Measurements from ENCODE around the gene SCLT1. TPM values are rescaled to one million over a fixed set of nuclear protein-coding genes. Genes with fewer than 3 reads are reported as not detected.

SCLT1 gene
- total and polyA plus RNA-seq, 2 of the 13 experiments (the other 11 are each of a cell fraction or from before 2014, with no cell fraction given), result 1.5 to 8.7 TPM

- no peak for TF ChIP-seq TCF7 (IDR thresholded peaks at IDR 0.05; ENCODE audit: low read depth)
- TF ChIP-seq CENPBD1 (CRISPR knock-in tag; IDR thresholded peaks at IDR 0.05; ENCODE audit: borderline replicate concordance, low read depth), result no peak
- peak; percentile 55; the same call in 1 of the 2 replicates for TF ChIP-seq BRD4 (CRISPR knock-in tag; IDR thresholded peaks at IDR 0.05)
- TF ChIP-seq ATF7-NPFF (CRISPR knock-in tag; IDR thresholded peaks at IDR 0.05; ENCODE audit: low read depth), result peak; percentile 93
- TF ChIP-seq ZBTB10 (CRISPR knock-in tag; IDR thresholded peaks at IDR 0.05; ENCODE audit: borderline replicate concordance), result peak; percentile 35; the same call in 1 of the 2 replicates
- TF ChIP-seq GZF1 (CRISPR knock-in tag; IDR thresholded peaks at IDR 0.05), result peak; percentile 51; the same call in 1 of the 2 replicates
- no peak for TF ChIP-seq KIAA2018 (CRISPR knock-in tag; IDR thresholded peaks at IDR 0.05; ENCODE audit: borderline replicate concordance)
- 0 out of 2 replicates have a peak, but pooled peaks have one; percentile 83 for TF ChIP-seq ZMAT3 (CRISPR knock-in tag; conservative IDR thresholded peaks at IDR 0.05)
- TF ChIP-seq HOXA7 (CRISPR knock-in tag; IDR thresholded peaks at IDR 0.05), result no peak
- TF ChIP-seq ZNF839 (CRISPR knock-in tag; IDR thresholded peaks at IDR 0.05; ENCODE audit: borderline replicate concordance), result peak; percentile 69; the same call in 1 of the 2 replicates
- no peak for TF ChIP-seq ARNT (IDR thresholded peaks at IDR 0.05)
- peak; percentile 79; the same call in 1 of the 2 replicates for TF ChIP-seq RNF2 (conservative IDR thresholded peaks at IDR 0.05; ENCODE audit: low read depth)
- TF ChIP-seq ONECUT2 (CRISPR knock-in tag; IDR thresholded peaks at IDR 0.05), result peak; percentile 52; the same call in 1 of the 2 replicates
- no peak for TF ChIP-seq HMG20A (CRISPR knock-in tag; IDR thresholded peaks at IDR 0.05; ENCODE audit: borderline replicate concordance)
- TF ChIP-seq FOXJ3 (CRISPR knock-in tag; IDR thresholded peaks at IDR 0.05; ENCODE audit: borderline replicate concordance), result peak; percentile 58; the same call in 1 of the 2 replicates
- no peak for TF ChIP-seq ZNF432 (CRISPR knock-in tag; IDR thresholded peaks at IDR 0.05; ENCODE audit: borderline replicate concordance)
- peak; percentile 75; the same call in 1 of the 2 replicates for TF ChIP-seq ZNF788 (CRISPR knock-in tag; IDR thresholded peaks at IDR 0.05; ENCODE audit: borderline replicate concordance)
- TF ChIP-seq ZNF564 (CRISPR knock-in tag; IDR thresholded peaks at IDR 0.05), result peak; percentile 68; the same call in 1 of the 2 replicates
- TF ChIP-seq RAD21 (CRISPR knock-in tag; IDR thresholded peaks at IDR 0.05), result peak; percentile 43; the same call in 1 of the 2 replicates
These were observed at the start of gene SCLT1 (continued) for GRCh38 chr4:129093191-129093920.

Data from HepG2 (cell line).